ENCODE measurements around the gene BORCS5.

Gene BORCS5

DNA sequence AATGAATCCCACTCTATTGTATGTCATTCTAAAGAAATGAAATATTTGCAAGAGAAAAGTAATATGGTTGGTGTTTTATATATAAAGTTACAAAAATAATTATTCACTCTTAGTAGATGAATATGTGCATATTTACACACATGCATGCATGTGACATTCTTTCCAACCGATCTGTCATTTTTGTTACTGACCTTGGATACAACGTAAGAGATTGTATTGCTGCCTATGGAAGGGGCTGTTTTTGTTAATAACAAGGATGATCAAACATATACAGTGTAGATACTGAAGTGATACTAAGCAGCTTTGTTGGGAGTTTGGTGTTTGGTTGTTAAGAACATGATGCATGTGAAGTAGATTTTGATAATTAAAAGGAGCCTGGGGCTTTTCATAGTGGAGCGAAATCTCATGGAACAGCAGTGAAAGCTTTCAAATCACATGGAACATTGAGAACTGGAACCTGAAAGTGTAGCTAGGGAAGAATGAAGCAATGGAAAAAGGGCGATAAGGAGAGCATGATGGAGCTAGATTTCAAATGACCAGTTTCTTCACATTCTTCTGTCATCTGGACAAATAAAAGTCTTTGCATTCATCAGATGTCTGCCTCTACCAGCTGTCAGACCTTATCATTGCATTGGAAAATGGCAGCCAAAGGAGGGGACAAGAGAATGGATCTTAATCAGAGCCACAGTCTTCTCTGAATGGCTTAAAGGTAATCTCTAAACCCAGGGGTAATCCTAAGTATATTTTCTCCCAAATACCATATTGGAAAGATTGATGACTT, 10.0 kb downstream of the BORCS5 start:
- Histone ChIP-seq H3K27me3 (no peaks in the 10 kb centered on the region), H3K27ac (no peak overlapping the region), H3K4me3 (no peak overlapping the region), H3K36me3 (peaks cover 5 to 12% (median 10%) of the 10 kb centered on the region in 3 donors), H3K4me1 (peaks cover 0 to 14% (median 0%) of the 10 kb centered on the region in 4 donors), H3K9me3 (no peaks in the 10 kb centered on the region)
- TF ChIP-seq, protein P1, sequence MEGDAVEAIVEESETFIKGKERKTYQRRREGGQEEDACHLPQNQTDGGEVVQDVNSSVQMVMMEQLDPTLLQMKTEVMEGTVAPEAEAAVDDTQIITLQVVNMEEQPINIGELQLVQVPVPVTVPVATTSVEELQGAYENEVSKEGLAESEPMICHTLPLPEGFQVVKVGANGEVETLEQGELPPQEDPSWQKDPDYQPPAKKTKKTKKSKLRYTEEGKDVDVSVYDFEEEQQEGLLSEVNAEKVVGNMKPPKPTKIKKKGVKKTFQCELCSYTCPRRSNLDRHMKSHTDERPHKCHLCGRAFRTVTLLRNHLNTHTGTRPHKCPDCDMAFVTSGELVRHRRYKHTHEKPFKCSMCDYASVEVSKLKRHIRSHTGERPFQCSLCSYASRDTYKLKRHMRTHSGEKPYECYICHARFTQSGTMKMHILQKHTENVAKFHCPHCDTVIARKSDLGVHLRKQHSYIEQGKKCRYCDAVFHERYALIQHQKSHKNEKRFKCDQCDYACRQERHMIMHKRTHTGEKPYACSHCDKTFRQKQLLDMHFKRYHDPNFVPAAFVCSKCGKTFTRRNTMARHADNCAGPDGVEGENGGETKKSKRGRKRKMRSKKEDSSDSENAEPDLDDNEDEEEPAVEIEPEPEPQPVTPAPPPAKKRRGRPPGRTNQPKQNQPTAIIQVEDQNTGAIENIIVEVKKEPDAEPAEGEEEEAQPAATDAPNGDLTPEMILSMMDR (IDR thresholded peaks at IDR 0.05) = no peak
- intact Hi-C loops (cut with DNase I; ENCODE audit: low total_unique reads) = no loop called here
- DNase-seq = no peak

DNA sequence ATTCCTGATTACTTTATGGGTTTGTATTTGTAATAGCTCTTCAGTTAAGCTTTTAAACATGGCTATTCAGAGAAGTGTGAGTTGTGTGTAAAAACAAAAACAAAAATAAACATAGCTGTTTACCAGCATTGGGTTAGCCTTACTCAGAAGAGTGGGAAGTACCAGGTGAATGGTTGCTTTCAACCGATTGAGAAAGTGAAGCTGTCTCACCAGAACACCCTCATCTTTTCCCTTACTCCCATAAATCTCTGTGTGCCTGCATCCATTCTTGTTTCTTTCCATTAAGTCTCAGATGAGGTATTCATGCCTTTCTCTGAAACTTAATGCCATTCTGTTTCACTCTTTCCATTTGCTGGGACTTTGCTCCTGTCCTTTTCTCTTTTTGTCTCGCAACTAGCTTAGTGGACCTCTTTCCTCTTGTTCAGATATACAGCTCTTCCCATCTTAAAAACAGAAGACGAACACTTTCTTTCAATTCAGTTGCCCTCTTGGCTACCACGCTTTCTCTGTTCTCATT, 10.7 kb downstream of the BORCS5 start:
- no peak for DNase-seq
- H3K9me3 ChIP-seq = no peaks in the 10 kb centered on the region
- peaks cover 0 to 14% (median 0%) of the 10 kb centered on the region in 4 donors for H3K4me1 ChIP-seq
- intact Hi-C loops (cut with DNase I; ENCODE audit: low total_unique reads) = no loop called here
- no peak overlapping the region for H3K4me3 ChIP-seq
- TF ChIP-seq, protein P1 (IDR thresholded peaks at IDR 0.05) = no peak
- peaks cover 5 to 16% (median 12%) of the 10 kb centered on the region in 3 donors for H3K36me3 ChIP-seq
- H3K27me3 ChIP-seq = no peaks in the 10 kb centered on the region
- H3K27ac ChIP-seq = no peak overlapping the region

DNA sequence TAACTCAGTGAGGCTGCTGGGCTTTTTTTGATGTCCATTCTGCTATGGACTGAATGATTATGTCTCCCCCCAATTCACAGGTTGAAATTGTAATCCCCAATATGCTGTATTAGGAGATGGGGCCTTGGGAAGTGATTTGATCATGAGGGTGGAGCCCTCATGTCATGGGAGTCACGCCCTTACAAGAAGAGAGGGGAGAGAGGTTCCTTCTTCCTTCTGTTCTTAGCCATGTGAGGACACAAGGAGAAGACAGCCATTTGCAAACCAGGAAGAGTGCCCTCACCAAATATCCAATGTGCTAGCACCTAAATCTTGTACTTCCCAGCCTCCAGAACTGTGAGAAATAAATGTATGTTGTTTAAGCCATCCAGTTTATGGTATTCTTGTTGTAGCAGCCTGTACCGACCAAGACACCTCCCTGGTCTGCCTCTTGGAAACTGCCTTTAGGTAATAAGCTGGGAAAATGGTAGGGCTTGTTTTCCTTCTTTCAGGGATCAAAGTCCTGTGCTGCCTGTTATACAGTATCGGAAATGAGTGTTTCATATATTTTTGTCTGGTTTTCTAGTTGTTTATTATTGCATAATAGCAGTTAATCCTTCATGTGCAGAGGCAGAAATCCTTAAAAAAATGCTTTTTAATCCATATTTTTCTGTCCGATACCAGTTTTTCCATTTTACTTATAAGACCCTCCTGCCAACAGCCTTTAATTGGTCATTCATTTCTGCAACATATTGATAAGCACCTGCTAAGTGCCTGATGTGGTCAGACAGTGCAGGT, 16.3 kb downstream of the BORCS5 start:
- DNase-seq = no peak
- Histone ChIP-seq H3K4me1 (peaks cover 0 to 14% (median 0%) of the 10 kb centered on the region in 4 donors), H3K27me3 (no peaks in the 10 kb centered on the region), H3K36me3 (peaks cover 0 to 11% (median 7%) of the 10 kb centered on the region in 3 donors), H3K4me3 (no peak overlapping the region), H3K9me3 (no peaks in the 10 kb centered on the region), H3K27ac (no peak overlapping the region)
- intact Hi-C loops (cut with DNase I; ENCODE audit: low total_unique reads) = no loop called here
- TF ChIP-seq, protein P1 (IDR thresholded peaks at IDR 0.05) = no peak

DNA sequence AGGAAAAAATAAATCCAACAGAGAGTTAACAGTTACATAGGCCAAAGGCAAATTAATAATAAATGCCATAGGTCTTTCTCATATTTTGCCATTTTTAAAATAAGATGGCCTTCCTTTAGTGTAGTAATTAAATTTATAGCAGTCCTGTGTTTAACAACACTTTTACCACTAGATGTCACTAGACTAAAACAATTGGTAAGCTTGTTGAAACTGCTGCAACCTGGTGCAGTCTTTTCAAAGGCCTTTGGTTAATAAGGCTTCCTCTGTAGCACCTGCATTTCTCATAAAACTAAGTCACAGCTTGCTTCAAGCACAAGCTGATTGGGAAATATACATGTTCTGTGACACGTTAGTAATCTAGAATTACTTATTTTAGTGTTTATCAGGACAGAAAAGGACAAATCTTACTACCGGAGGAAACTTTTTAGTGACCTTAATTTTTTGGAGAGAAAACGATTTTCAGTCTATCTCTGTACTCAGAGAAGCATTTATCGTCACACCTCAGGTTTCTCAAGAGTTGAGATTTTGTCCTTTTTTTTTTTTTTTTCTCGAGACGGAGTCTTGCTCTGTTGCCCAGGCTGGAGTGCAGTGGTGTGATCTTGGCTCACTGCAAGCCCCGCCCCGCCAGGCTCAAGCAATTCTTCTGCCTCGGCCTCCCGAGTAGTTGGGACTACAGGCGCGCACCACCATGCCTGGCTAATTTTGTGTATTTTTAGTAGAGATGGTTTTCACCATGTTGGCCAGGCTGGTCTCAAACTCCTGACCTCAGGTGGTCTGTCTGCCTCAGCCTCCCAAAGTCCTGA, 20.0 kb downstream of the BORCS5 start:
- Histone ChIP-seq H3K9me3 (no peaks in the 10 kb centered on the region), H3K4me3 (no peak overlapping the region), H3K4me1 (peaks cover 0 to 18% (median 9%) of the 10 kb centered on the region in 4 donors), H3K36me3 (peaks cover 0 to 7% (median 6%) of the 10 kb centered on the region in 3 donors), H3K27ac (no peak overlapping the region), H3K27me3 (no peaks in the 10 kb centered on the region)
- intact Hi-C loops (cut with DNase I; ENCODE audit: low total_unique reads) = loop anchor here (5.0 kb wide), 3 partner anchors 190 to 330 kb away; no protein-coding TSS in a partner anchor
- DNase-seq = no peak
- TF ChIP-seq, protein P1 (IDR thresholded peaks at IDR 0.05) = peak; percentile 66 to 86

DNA sequence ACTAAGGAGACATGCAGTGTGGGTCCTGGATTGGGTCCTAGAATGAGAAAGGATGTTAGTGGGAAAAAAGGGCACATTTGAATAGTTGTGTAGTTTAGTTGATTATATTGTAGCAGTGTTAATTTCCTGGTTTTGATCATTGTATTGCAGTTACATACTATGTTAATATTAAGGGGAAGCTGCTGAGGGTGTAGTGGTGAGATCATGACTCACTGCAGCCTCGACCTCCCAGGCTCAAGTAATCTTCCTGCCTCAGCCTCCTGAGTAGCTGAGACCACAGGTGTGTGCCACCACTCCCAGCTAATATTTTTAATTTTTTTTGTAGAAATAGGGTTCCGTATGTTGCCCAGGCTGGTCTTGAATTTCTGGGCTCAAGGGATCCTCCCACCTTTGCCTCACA, 21.7 kb downstream of the BORCS5 start:
- Histone ChIP-seq H3K4me1 (peaks cover 0 to 18% (median 9%) of the 10 kb centered on the region in 4 donors), H3K27ac (peak overlapping the region in 1 of 2 donors; percentile 24), H3K4me3 (no peak overlapping the region), H3K36me3 (no peaks in the 10 kb centered on the region), H3K9me3 (no peaks in the 10 kb centered on the region), H3K27me3 (no peaks in the 10 kb centered on the region)
- no peak for DNase-seq
- intact Hi-C loops (cut with DNase I; ENCODE audit: low total_unique reads) = loop anchor here (5.0 kb wide), 3 partner anchors 189 to 329 kb away; no protein-coding TSS in a partner anchor
- TF ChIP-seq, protein P1 (IDR thresholded peaks at IDR 0.05) = no peak

All from tibial artery (tissue), 4 donors.